DMS53 treated with DMSO at 0.1 percent for 48 hours (cell line): ENCODE results near the gene MED13L.
"Not testable (repeated sequence)": the region's sequence is repeated elsewhere in the genome, so short reads cannot be mapped to it uniquely, and the experiment has no call there.

ENCODE experiments used
- DNase-seq: peaks from one replicate; lab custom pipeline; 2025; ENCODE audit not compliant: unreplicated experiment; lab: John Stamatoyannopoulos, UW

MED13L gene

DNA sequence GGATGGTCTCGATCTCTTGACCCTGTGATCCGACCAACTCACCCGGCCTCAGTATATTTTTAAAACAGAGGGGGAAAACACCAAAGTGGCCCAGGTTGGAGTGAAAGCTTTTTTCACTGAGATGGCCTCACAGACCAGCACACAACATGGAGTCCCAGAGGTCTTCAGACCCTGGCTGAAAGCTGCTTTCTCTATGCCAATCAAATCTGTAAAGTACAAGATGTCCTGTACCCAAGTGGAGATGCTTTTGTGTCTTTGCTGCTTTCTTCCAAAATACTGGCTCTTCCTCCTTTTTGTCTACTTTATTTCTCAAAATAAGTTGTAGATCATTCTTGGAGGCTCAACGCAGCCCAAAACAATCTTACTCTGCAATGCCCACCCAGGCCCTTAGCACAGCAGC, 214.8 kb downstream of the MED13L start:
- DNase-seq: no peak

DNA sequence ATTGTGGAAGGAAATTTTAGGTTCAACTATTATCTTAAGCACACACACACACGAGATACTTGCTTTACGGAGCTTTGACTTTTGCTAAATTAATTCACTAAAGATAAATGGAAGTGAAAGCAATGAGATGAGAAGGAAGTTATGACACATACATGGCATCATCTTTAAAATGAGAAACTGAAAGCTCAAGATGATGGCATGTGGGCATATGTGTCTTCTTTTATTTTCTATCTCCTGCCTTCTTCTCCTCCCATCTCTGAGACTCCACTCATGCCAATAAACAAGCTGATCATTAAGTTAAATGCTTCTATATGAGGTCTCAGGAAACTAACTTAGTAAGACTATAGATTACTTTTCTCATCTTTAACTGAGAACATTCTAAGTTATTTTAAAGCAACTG, 216.7 kb downstream of the MED13L start:
- DNase-seq: no peak

DNA sequence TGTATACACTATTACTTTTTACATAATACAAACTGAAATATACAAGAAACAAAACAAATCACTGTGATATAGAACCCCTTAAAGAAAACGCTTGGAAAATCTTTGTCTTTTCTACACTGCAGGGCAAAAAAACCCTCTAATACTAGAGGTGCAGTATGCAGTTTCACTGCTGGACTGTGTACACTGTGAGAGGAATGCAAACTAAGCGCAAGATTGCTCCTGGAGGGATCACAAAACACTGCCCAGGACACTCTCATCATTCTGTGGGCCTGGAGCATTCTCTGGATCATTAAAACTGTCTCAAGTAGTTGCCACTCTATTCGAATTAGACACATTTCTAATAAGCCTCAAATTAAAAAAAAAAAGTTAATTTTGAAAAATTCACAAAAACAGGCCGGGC, 217.6 kb downstream of the MED13L start:
- no peak for DNase-seq

DNA sequence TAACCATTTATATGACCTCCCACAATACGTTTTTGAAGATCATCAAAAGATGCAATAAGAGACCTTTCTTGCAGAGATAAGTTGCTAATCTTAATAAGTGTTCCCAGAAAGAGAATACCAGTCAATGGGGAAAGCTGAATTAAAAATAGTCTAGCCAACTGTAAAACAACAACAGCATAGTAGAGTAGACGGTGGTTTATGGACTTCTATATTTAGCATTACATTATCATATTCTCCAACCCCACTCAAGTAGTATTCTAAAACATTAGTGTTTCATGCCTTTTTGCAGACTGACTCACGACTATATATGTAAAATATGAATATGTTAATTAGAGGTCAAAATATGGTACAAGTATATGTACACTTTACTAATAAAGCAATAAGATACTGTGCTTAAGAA, 218.9 kb downstream of the MED13L start:
- no peak for DNase-seq

DNA sequence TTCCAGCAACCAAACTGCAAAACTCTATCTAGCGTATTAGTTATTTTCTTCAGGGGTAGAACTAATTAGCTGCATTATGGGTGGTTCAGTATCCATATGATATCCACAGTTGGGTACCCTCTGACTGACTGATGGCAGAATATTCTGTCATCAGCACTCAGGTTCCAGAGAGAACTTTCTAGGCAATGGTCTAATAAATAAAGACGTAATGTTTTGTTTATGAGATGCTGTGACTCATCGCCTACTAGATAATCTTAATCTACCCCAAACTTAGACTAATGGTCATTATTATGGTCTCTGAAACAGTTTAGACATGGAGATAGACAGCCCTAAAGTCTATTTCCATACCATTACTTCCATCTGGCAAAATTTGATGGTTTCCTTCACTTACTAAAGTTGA, 220.1 kb downstream of the MED13L start:
- no peak for DNase-seq

DNA sequence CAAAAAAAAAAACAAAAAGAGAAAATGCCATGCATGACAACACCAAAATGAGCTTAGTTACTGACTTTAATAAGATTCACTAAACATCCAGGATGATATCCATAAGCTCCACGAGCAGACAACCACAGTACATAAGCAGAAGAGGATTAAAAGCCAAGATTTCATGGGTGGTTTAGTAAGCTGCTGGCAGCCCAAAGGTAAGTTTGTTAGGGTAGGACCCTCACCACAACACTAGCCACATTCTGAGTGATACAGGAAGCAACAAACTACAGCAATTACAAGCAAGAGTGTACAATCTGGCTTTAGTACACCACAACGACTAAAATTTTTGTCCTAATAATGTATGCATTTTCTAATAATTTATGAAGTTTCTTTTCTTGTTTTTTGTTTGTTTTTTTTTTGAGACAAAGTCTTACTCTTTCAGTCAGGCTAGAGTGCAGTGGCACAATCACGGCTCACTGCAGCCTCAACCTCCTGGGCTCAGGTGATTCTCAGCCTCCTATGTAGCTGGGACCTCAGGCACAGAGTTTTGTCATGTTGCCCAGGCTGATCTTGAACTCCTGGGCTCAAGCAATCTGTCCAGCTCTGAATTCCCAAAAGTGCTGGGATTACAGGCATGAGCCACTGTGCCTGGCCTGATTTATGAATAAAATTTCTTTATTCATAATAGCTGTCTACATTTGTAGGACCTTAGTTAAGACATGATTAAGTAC, 221.4 kb downstream of the MED13L start:
- DNase-seq: no peak

DNA sequence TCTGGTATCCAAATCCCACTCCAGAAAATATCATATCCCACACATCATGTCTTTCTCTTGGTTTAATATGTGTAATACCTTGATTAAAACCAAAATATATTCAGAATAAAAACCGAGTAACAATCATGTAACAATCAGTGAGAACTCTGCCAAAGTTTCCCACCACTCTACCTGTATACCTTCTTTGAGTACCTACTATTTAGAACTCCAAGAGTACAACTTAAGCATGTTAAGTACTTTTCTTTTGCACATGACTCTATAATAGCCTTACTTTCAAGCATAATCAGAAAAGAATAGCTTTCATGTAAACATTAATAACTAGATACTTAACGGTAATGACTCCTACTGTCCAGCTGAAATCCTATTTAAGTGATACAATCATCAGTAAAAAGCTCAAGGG, 223.2 kb downstream of the MED13L start:
- no peak for DNase-seq

DNA sequence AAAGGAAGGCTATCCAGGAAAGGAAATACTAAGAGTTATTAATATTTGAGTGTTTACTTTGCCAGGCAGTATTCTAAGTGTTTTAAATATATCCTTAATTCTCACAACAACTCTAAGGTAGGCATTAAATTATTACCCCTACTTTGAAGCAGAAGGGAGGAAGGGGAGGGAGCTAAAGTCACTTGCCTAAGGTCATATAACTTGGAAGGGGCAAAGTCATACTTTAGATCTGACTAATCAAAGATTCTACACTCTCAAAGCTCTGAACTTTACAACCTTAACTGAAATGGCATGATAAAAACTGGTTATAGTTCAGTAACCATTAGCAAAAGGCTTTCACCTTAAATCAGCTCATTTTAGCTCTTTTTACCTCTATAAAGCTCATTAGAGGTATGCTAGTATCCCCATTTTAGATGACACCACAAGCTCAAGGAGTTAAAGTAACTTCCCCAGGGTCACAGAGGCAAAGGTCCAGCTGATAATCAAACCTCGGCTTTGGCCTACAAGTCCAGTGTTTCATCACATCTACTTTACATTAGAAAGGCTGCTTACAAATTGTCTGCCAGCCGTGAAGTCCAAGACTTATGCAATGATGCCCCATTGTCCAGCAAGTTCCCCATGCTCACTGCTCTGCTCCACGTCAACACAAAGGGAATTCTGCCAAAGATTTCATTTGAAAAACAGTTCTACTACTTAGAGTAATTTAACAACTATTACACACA, 223.9 kb downstream of the MED13L start:
- DNase-seq: no peak

DNA sequence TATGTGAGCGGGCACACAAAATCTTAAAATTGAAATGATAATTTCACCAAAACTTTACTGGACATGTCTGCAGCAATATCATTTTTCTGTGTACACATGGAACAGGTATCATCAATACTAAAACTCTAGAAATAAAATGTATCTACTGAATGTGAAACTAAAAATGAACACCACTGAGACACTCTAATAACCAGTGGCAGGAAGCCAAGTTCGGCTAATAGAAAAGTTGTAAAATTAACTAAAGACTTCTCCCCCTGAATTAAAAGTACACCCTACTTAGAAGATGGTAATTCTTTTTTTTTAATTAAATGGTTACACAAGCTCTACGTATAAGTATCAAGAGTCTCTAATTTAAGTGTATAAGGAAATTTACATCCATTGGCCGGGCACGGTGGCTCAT, 227.2 kb downstream of the MED13L start:
- DNase-seq: no peak

DNA sequence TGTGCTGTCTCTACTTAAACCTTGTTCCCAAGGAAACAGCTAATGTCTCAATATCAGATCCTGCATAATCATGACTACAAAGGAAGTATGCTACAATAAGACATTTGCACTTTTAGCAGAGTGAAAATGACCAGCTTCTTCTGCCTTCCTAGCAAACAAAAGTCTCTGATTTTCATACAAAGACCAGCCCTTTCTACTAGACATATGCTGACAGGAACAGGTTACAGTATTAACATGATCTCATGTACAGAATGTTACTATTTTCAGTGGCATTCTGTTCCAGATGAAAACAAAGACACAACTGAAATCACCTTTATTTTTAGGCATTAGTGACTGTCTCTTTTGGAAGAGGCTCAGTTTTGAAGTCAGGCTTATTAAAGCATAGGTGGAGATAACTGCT, 228.6 kb downstream of the MED13L start:
- DNase-seq: no peak

DNA sequence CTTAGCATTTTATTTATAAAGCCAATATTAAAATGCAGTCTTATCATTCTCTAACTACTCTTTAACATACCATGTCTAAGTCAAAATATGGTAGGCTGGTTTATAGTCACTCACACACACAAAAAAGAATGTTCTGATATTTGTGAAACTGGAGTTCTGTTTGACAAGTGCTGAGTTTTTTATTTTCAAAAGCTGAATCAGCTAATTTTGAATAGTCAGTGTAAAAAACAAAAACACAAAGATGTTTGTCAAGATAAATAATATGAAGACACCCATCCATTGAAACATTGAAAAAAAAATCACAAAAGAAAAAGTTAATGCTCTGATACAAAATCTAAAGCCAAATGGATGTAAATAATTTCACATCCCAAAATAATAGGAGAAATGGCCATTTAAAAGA, 231.5 kb downstream of the MED13L start:
- DNase-seq: no peak

DNA sequence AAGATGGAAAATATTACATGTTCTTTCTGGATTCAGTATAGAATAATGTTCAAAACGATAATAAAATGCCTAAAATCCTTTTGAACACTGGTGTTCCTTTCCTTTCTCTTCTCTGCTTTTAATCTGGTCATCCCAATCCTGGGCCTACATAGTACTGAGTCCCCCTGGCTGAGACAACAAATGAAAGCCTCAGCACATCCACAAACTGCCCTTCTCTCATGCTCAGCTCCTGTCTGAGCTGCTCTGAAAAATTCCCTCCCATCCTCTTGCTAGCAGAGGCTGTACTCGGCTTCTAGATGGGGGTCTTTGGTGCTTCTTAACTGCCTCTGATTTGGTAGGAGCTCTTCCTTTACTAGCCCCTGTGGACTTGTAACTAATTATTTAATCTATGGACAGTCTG, 232.3 kb downstream of the MED13L start:
- DNase-seq: no peak

DNA sequence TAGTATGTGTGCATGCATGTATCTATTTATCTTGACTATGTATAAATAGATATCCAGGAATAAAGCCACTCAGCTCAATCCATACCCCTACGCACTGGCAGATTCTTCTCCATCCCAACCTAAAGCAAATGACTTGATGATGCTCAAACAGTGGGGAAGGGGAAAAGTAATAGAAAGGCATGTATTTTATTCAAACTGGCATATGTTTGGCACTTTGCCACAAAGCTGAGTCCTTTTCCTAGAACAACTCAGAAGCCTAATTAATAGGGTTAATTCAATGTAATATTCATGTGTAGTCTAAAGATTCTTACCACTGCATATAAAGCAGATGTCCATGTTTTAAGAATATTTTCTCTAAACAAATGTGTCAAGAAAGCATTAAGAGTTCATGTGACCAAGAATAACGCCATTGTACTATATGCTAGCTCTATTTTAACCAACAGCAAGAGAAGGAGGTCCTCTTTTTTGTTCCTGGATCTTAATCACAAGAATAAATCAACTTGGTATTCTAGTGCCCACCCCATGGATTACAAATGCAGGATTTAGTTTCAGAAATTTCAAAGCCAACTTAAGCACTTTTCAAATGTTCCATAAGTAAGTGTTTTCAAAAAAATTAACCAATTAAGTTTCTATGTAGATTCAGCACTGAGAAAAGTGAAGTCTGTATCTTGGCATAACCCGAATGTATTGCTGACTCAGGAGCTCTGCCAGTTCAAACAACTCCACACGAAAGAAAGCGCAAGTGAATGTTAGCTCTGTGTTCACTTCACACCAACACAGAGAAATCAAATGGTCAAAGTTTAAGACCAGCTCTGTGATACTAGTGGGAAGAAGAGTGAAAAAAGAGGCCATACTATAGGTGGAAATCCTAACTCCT, 233.6 kb downstream of the MED13L start:
- no peak for DNase-seq

DNA sequence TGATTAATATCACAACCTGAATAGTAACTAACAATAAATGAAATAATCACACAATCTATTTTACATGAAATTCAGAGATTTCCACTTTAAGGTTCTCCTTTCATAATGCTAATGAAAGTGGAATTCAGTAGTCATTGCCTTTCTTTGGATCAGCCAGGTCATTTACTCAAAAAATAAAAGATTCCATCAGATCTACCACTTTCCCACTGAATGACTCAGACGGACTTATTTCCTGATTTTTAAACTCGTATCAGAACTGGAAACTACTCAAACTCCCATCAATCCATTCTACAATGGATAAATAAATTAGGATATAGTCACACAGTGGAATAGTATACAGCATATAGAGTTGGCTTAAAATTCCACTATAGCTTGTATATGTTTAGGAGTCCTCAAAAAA, 237.1 kb downstream of the MED13L start:
- no peak for DNase-seq

DNA sequence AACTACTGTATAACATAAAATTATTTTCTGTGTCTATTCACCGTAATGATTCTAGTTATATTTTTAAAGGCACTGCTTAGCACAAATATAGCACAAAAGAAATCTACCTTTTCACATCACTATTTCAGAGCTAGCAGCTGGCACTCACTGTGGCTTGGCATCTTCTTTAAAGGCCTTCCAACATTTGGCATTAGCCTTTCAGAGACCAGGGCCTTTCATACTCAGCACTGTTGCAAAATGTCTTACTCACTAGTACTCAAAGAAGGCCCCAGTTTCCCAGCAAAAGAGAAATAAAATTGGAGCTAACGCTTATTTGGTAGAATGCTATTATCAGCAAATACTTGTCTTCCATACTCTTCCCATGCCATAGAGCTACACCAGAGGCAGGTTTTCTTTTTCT, 238.4 kb downstream of the MED13L start:
- no peak for DNase-seq

DNA sequence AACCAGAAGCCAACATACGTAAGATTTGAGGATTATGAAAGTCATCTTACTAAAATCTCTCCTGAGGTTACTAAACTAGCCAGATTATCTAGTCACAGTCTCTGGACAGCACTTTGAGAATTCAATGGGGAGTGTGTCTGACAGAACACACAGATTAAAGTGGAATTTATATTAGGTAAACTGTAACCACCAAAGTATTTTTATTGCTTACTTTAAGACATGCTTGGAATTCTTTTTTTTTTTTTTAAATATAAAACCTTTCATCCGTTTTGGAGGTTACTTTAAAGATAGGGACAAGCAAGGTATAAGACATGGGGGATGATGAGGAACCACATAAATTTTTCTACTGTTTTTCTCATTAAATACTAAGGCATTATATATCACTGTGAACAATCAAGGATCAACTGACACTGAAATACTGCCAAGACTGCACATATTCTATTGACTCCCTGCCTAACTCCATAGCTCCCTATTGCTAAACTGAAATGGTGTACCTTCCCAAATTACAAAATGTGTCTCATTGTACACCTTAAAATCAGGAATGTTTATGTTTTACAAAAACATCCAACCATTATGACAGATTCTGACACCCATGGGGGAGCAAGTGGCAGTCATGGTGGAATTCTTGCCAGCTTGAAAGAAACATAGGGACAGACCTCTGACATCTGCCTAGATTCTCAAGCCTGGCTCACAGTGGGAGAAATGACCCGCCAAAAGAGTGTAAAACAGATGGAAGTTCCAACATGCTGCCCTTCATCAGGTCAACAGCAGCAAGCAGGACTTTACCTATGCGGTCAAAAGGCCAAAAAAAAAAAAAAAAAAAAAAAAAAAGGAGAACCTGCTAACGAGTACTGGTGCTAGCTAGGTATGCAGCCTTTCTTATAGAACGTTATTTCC, 239.3 kb downstream of the MED13L start:
- no peak for DNase-seq

DNA sequence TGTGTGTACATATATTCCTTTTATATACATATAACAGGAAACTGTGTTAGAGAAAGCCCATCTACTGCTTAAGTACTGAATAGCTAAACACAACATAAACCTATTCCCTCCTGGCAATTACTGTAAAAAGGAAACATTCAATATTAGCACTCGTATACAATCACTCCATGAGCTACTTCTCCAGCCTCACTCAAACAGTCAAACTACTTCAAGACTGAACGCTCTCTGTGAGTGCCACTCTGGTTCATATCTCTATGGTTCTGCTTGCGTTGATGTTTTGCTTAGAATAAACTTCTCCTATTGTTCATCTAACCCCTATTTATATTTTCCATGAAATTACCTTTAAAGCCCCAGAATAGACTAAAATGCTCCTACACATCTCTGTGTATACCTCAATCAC, 243.7 kb downstream of the MED13L start:
- DNase-seq: no peak

DNA sequence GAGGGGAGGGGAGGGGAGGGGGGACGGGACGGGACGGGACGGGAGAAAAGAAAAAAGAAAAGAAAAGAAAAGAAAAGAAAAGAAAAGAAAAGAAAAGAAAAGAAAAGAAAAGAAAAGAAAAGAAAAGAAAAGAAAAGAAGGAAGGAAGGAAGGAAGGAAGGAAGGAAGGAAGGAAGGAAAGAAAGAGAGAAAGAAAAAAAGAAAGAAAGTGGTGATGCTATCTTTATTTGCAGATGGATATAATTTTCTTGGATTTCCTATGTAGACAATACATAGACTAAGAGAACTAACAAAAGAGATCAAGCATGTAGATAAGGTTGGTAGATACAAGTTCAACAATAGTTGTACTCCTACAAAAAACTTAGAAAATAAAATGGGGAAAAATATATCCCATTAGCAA, 245.9 kb downstream of the MED13L start:
- not testable (repeated sequence) for DNase-seq

DNA sequence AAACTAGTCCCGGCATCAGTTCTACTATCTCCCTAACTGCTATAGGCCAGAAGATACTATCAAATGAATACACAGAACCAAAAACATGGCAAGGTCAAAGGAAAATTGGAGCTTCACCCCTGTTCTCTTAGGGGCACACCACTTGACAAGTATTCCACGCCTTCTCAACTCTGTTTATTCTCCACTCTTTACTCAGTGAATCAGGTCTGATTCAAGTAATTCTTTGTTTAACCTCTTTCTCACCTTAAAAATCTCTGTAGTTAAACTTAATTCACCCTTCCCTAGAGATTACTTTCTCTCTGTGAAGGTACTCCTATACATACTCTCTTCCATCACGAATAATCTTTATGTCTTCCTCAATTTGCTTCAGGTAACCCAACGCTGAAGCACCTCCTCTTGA, 248.9 kb downstream of the MED13L start:
- DNase-seq: no peak

DNA sequence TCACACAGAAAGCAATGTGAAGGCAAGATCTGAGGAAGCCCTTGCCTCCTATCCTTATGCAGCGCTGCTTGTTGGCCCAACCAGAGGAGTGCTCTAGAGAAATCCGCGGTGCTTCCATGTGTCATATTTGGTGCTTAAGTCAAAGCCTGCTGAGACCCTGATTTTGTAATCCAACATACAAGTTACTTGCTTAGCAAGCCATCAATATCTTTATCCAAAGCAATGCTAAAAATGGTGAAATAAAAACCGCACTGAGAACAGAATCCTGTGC, 250.0 kb downstream of the MED13L start:
- DNase-seq: no peak
